ENCODE measurements around the gene CWF19L1.

The CWF19L1 gene

GRCh38 chr10:100248820-100249219, 18.6 kb downstream of the CWF19L1 start:
- no peak for DNase-seq (ENCODE audit: low read depth in 2 of 2)

- no peak for DNase-seq (ENCODE audit: low read depth in 2 of 2)
These were observed 21.8 kb downstream of the CWF19L1 start for GRCh38 chr10:100245484-100246220.

- DNase-seq (ENCODE audit: low read depth in 2 of 2) = no peak
These were observed 27.6 kb downstream of the CWF19L1 start for GRCh38 chr10:100239851-100240250.

GRCh38 chr10:100238429-100238828, 29.0 kb downstream of the CWF19L1 start:
- DNase-seq (ENCODE audit: low read depth in 2 of 2) = no peak

- no peak for DNase-seq (ENCODE audit: low read depth in 2 of 2)
These were observed 35.3 kb downstream of the CWF19L1 start for GRCh38 chr10:100232101-100232500.

GRCh38 chr10:100229819-100230422, 37.5 kb downstream of the CWF19L1 start:
- DNase-seq (ENCODE audit: low read depth in 2 of 2) = no peak

- no peak for DNase-seq (ENCODE audit: low read depth in 2 of 2)
These were observed 43.6 kb downstream of the CWF19L1 start for GRCh38 chr10:100223879-100224278.

- DNase-seq (ENCODE audit: low read depth in 2 of 2) = no peak
These were observed 44.9 kb downstream of the CWF19L1 start for GRCh38 chr10:100222529-100222928.

GRCh38 chr10:100216006-100216405, 51.4 kb downstream of the CWF19L1 start:
- no peak for DNase-seq (ENCODE audit: low read depth in 2 of 2)

- DNase-seq (ENCODE audit: low read depth in 2 of 2) = no peak
These were observed 58.1 kb downstream of the CWF19L1 start for GRCh38 chr10:100209303-100209702.

- DNase-seq (ENCODE audit: low read depth in 2 of 2) = no peak
These were observed 59.2 kb downstream of the CWF19L1 start for GRCh38 chr10:100208276-100208675.

- DNase-seq (ENCODE audit: low read depth in 2 of 2) = no peak
These were observed 63.1 kb downstream of the CWF19L1 start for GRCh38 chr10:100204370-100204769.

GRCh38 chr10:100201549-100201948, 65.9 kb downstream of the CWF19L1 start:
- DNase-seq (ENCODE audit: low read depth in 2 of 2) = no peak

- DNase-seq (ENCODE audit: low read depth in 2 of 2) = no peak
These were observed 72.7 kb downstream of the CWF19L1 start for GRCh38 chr10:100194711-100195110.

- DNase-seq (ENCODE audit: low read depth in 2 of 2) = no peak
These were observed 75.1 kb downstream of the CWF19L1 start for GRCh38 chr10:100192350-100192749.

GRCh38 chr10:100186253-100187212, 80.9 kb downstream of the CWF19L1 start:
- DNase-seq (ENCODE audit: low read depth in 2 of 2) = no peak

- peak; percentile 91 to 93 for DNase-seq (ENCODE audit: low read depth in 2 of 2)
These were observed 81.8 kb downstream of the CWF19L1 start, which contains the start of gene ERLIN1 for GRCh38 chr10:100185364-100186252. Gene ERLIN1, minus strand, starts transcription at chr10:100186029. Its CDS starts 403 bp downstream, at chr10:100185626.

GRCh38 chr10:100184840-100185239, 82.6 kb downstream of the CWF19L1 start:
- DNase-seq (ENCODE audit: low read depth in 2 of 2) = no peak

- no peak for DNase-seq (ENCODE audit: low read depth in 2 of 2)
These were observed 83.0 kb downstream of the CWF19L1 start for GRCh38 chr10:100184426-100184825.

GRCh38 chr10:100183481-100183880, 84.0 kb downstream of the CWF19L1 start:
- DNase-seq (ENCODE audit: low read depth in 2 of 2) = no peak

GRCh38 chr10:100182908-100183307, 84.5 kb downstream of the CWF19L1 start:
- no peak for DNase-seq (ENCODE audit: low read depth in 2 of 2)
